NB4 (cell line): ENCODE results near the gene STEAP3.

Experiments
- DNase-seq: peaks from one replicate; pipeline ENCODE4 v3.0.0; 2010; ENCODE audit warnings: low read depth
- H3K4me3 ChIP-seq: one replicate; pipeline ENCODE4 v1.5.1; 2011; ENCODE audit warnings: mild to moderate bottlenecking, low read depth, low read length, moderate library complexity
- MYC ChIP-seq: IDR thresholded peaks from 2 replicates; pipeline ENCODE4 v1.6.1; 2011; ENCODE audit warnings: low read depth, low read length
- POLR2A ChIP-seq: IDR thresholded peaks from 2 replicates; pipeline ENCODE4 v1.6.1; 2011; ENCODE audit warnings: mild to moderate bottlenecking; ENCODE audit not compliant: insufficient read length; ENCODE audit errors: extremely low read depth
- TF ChIP-seq, protein P1 (sequence below): IDR thresholded peaks from one replicate; pipeline ENCODE4 v1.5.1; 2012; ENCODE audit warnings: low read depth, low read length
- TF ChIP-seq, protein P2 (sequence below): IDR thresholded peaks from 2 replicates; pipeline ENCODE4 v1.6.1; 2011; ENCODE audit warnings: low read depth, low read length

STEAP3 gene

GRCh38 chr2:119177838-119178190, 45.8 kb upstream of the STEAP3 start:
- DNase-seq, result no peak
- H3K4me3 ChIP-seq, result no peak overlapping the region
- TF ChIP-seq POLR2A, result no peak
- TF ChIP-seq, protein P1, sequence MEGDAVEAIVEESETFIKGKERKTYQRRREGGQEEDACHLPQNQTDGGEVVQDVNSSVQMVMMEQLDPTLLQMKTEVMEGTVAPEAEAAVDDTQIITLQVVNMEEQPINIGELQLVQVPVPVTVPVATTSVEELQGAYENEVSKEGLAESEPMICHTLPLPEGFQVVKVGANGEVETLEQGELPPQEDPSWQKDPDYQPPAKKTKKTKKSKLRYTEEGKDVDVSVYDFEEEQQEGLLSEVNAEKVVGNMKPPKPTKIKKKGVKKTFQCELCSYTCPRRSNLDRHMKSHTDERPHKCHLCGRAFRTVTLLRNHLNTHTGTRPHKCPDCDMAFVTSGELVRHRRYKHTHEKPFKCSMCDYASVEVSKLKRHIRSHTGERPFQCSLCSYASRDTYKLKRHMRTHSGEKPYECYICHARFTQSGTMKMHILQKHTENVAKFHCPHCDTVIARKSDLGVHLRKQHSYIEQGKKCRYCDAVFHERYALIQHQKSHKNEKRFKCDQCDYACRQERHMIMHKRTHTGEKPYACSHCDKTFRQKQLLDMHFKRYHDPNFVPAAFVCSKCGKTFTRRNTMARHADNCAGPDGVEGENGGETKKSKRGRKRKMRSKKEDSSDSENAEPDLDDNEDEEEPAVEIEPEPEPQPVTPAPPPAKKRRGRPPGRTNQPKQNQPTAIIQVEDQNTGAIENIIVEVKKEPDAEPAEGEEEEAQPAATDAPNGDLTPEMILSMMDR, result no peak
- TF ChIP-seq, protein P2, sequence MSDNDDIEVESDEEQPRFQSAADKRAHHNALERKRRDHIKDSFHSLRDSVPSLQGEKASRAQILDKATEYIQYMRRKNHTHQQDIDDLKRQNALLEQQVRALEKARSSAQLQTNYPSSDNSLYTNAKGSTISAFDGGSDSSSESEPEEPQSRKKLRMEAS, result no peak
- no peak for TF ChIP-seq MYC

DNA sequence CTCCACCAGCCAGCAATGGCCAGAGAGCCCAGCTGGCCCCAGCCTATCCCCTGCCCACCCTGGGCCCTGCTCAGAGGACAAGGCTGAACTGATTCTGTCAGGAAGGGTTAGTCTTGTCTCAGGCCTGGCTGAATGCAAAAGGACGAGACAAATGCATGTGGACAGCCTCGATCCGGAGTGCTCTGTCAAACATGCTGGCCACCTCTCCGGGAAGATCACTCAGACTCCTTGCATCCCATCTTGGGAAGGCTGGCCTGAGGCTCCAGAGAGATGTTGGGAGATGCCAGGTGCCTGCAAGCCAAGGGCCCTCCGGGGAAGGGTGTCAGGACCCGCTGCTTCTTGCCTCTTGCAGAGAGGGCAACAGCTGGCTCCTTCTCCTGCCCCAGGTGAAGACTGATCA, 44.9 kb upstream of the STEAP3 start:
- no peak for DNase-seq
- no peak overlapping the region for H3K4me3 ChIP-seq
- TF ChIP-seq, protein P2, result no peak
- TF ChIP-seq MYC, result no peak
- no peak for TF ChIP-seq POLR2A
- TF ChIP-seq, protein P1, result no peak

- DNase-seq, result no peak
- H3K4me3 ChIP-seq, result no peak overlapping the region
- TF ChIP-seq, protein P1, result no peak
- TF ChIP-seq POLR2A, result no peak
- no peak for TF ChIP-seq MYC
- TF ChIP-seq, protein P2, result no peak
These were observed 44.4 kb upstream of the STEAP3 start for GRCh38 chr2:119179202-119179601.

GRCh38 chr2:119179991-119180390, 43.6 kb upstream of the STEAP3 start:
- DNase-seq, result no peak
- TF ChIP-seq, protein P1, result no peak
- TF ChIP-seq MYC (no peak), POLR2A (no peak)
- TF ChIP-seq, protein P2, result no peak
- no peak overlapping the region for H3K4me3 ChIP-seq

GRCh38 chr2:119180892-119181291, 42.7 kb upstream of the STEAP3 start:
- TF ChIP-seq MYC (no peak), POLR2A (no peak)
- TF ChIP-seq, protein P1, result no peak
- TF ChIP-seq, protein P2, result no peak
- no peak overlapping the region for H3K4me3 ChIP-seq
- DNase-seq, result no peak

DNA sequence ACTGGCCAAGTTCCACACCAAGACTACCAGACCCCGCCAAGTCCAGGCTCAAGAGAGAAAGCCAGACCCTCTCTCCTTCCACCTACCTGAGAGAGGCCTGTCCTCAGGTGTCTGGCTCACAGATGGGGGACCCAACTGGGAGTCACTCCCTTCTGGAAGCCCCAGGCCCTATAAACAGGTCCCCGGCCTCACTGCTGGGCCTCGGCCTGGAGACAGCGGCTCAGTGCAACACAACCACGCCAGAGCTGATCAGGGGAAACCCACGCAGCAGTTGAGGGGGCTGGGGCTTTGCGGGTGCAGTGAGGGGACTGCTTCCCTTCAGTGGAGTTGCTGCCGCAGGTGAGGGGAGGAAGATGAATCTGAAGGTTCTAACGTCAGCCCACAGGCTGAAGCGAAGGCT, 42.2 kb upstream of the STEAP3 start:
- no peak for TF ChIP-seq POLR2A
- TF ChIP-seq, protein P2, result no peak
- TF ChIP-seq MYC, result no peak
- TF ChIP-seq, protein P1, result no peak
- no peak overlapping the region for H3K4me3 ChIP-seq
- DNase-seq, result no peak
